Activated naive CD4-positive, alpha-beta T cell treated with anti-CD3 and anti-CD28 coated beads for 36 hours (primary cell): ENCODE data around the gene NCBP3. TPM values are rescaled to one million over a fixed set of nuclear protein-coding genes. Genes with fewer than 3 reads are reported as not detected.

Experiments used
- CTCF ChIA-PET: fragments of 350-600 bp; sonication (Branson Sonifier 250); formaldehyde crosslinking; loops from one replicate; lab custom pipeline; 2021; ENCODE audit warnings: antibody characterized with exemption; lab: Charles Lee
- DNase-seq: peaks from one replicate; pipeline ENCODE4 v3.0.0-alpha.2; 2020
- H3K27ac Mint-ChIP-seq: one replicate; pipeline ENCODE4 v1.8.0; 2021; ENCODE audit warnings: mild to moderate bottlenecking, mixed read lengths
- H3K27me3 Mint-ChIP-seq: one replicate; pipeline ENCODE4 v1.8.0; 2021; ENCODE audit warnings: low read depth, mixed read lengths
- H3K36me3 Mint-ChIP-seq: one replicate; pipeline ENCODE4 v1.8.0; 2021; ENCODE audit warnings: low read depth, mixed read lengths
- H3K4me1 Mint-ChIP-seq: one replicate; pipeline ENCODE4 v1.8.0; 2021; ENCODE audit warnings: low read depth, mixed read lengths
- H3K4me3 Mint-ChIP-seq: one replicate; pipeline ENCODE4 v1.8.0; 2021; ENCODE audit warnings: mild to moderate bottlenecking, moderate library complexity, mixed read lengths
- H3K9me3 Mint-ChIP-seq: one replicate; pipeline ENCODE4 v1.8.0; 2021; ENCODE audit warnings: mixed read lengths
- intact Hi-C: fragments of 100-400 bp; cut with micrococcal nuclease; formaldehyde crosslinking; loops from one replicate; pipeline ENCODE4 v1.15.1; 2023
- total RNA-seq, 2 experiments: library from RNA; stranded (reverse); gene quantifications; one replicate each; pipeline ENCODE4 v1.2.3, GENCODE V29; 2021

The NCBP3 gene
- 10 to 100 TPM; 33.9 to 40.4 TPM for total RNA-seq

DNA sequence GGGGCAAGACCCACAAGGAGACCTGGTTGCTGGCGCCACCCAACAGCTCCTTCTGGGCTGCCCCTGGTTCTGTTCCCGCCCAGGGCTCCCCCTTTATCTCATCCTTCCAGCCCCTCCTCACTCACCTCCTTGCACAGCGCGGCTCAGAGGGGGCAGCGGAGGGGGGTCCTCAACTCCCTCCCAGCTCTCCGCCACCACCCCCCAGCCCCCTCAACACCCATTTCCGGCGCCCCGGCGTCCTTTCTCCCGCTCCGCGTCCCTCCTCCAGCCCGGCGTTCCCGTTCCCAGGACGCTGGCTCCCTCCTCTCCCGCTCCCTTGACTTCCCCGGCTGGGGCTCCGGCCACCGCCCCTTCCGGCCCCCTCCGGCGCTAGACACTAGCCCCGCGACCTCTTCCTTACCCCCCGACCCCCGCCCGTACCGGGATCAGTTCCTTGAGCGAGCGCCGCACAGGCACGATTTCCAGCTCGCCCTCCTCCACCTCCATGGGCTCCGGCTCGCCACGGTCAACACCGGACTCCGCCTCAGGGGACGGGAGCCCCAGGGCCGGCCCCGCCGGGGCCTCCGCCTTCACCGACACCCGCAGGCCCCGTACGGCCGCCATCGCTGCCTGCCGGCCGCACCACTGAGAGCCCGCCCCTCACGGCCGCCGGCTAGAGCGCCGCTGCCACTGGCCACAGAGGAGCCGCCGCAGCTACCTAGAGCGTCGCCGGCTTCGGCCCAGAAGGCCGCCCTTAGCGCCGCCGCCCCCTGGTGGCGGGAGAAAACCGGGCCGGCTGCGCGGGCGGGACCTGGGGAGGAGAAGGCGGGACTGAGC, at the start of gene NCBP3:
TSS of gene NCBP3 (minus strand) at position 626 of the 816 bp plus-strand sequence. CDS start at position 603, 23 bp downstream.
- Mint-ChIP-seq H3K36me3 (peaks cover 10% of the 10 kb centered on the region), H3K4me3 (peak within 1 kb of the TSS; percentile 94), H3K9me3 (no peaks in the 10 kb centered on the region), H3K4me1 (peaks cover 22% of the 10 kb centered on the region), H3K27me3 (no peaks in the 10 kb centered on the region), H3K27ac (peak within 1 kb of the TSS; percentile 90)
- CTCF ChIA-PET, result interaction anchor here (0.5 to 5.5 kb wide), 26 partner anchors 11 to 229 kb away, joined by 3 to 83 read pairs (median 3); partner anchors contain the start of gene ATP2A3
- DNase-seq, result peak; percentile 91
- intact Hi-C loops, result loop anchor here (1.0 to 5.0 kb wide), 10 partner anchors 47 to 799 kb away; partner anchors contain the start of genes ATP2A3, CAMKK1, CTNS and CYB5D2

DNA sequence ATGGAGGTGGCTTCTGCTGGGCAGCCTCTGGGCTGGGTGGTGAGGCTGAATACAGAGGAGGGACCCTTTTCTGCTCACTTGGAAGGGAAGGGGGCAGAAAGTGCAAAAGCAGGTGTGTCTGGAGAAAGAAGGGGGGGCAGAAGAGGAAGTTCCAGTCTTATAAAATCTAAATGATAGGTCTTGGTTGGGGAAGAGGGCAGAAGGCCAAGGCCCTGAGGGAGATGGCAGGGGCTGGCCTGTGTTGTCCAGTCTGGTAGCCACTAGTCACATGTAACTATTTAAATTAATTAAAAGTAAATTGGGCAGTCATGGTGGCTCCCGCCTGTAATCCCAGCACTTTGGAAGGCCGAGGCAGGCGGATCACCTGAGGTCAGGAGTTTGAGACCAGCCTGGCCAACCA, 49.3 kb upstream of the NCBP3 start:
- Mint-ChIP-seq H3K4me1 (peaks cover 24% of the 10 kb centered on the region), H3K36me3 (no peaks in the 10 kb centered on the region), H3K4me3 (no peak overlapping the region), H3K27ac (no peak overlapping the region), H3K9me3 (no peaks in the 10 kb centered on the region), H3K27me3 (no peaks in the 10 kb centered on the region)
- CTCF ChIA-PET, result interaction anchor here (0.6 kb wide), 1 partner anchor 160 kb away, joined by 3 read pairs; no protein-coding TSS in a partner anchor
- DNase-seq, result no peak
- intact Hi-C loops, result no loop called here

- Mint-ChIP-seq H3K27ac (no peak overlapping the region), H3K36me3 (no peaks in the 10 kb centered on the region), H3K4me3 (no peak overlapping the region), H3K9me3 (no peaks in the 10 kb centered on the region), H3K4me1 (peaks cover 28% of the 10 kb centered on the region), H3K27me3 (no peaks in the 10 kb centered on the region)
- intact Hi-C loops, result no loop called here
- DNase-seq, result no peak
- CTCF ChIA-PET, result interaction anchor here (1.0 to 2.3 kb wide), 4 partner anchors 16 to 49 kb away, joined by 4 to 7 read pairs (median 6); partner anchors contain the start of gene NCBP3
These were observed 48.9 kb upstream of the NCBP3 start for GRCh38 chr17:3894911-3895343.

GRCh38 chr17:3894188-3894587, 48.1 kb upstream of the NCBP3 start:
- Mint-ChIP-seq H3K27me3 (no peaks in the 10 kb centered on the region), H3K36me3 (no peaks in the 10 kb centered on the region), H3K4me3 (peak overlapping the region; percentile 78), H3K27ac (no peak overlapping the region), H3K4me1 (peaks cover 28% of the 10 kb centered on the region), H3K9me3 (no peaks in the 10 kb centered on the region)
- CTCF ChIA-PET, result interaction anchor here (0.8 to 2.3 kb wide), 5 partner anchors 17 to 50 kb away, joined by 3 to 7 read pairs (median 5); partner anchors contain the start of gene NCBP3
- no peak for DNase-seq
- intact Hi-C loops, result no loop called here

- Mint-ChIP-seq H3K27me3 (no peaks in the 10 kb centered on the region), H3K27ac (peak overlapping the region; percentile 65), H3K9me3 (no peaks in the 10 kb centered on the region), H3K4me1 (peaks cover 28% of the 10 kb centered on the region), H3K4me3 (peak overlapping the region; percentile 78), H3K36me3 (no peaks in the 10 kb centered on the region)
- CTCF ChIA-PET, result interaction anchor here (0.8 to 2.3 kb wide), 5 partner anchors 17 to 49 kb away, joined by 3 to 7 read pairs (median 5); partner anchors contain the start of gene NCBP3
- intact Hi-C loops, result loop anchor here (1.0 kb wide), 3 partner anchors 18 to 257 kb away; partner anchors contain the start of genes CTNS, NCBP3 and SHPK
- no peak for DNase-seq
These were observed 47.7 kb upstream of the NCBP3 start for GRCh38 chr17:3893720-3894116.

DNA sequence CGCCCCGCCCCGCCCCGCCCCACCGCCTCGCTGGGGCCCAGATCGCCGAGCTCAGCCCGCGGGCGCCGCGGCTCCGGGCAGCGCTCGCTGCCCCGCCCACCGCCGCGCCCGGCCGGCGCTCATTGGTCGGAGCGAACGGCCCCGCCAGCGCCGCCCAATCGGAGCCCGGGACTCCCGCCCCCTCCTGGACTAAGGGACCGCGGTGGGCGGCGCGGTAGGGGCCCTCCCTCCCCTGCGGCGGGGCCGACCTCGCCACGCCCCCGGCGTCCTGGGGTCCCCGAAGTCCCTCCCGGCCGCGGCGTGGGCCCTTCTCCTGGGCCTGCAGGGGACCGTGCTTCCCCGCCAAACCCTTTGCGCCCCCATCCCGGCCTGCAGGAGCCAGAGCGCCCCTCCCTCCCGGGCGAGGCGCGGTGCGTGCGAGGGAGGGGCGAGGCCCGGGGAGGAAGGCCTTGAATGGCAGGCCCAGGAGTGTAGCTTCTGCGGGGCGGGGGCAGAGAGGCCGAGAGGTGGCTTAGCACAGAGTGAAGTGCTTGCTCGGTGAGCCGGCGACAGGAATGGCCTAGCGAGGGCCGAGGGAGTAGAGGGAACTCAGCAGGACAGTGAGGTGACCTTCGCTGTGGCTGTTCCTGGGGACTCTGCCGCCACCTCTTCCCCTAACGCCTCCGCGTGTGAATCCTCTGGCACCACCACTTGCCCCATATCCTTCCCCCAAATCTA, 47.1 kb upstream of the NCBP3 start, which contains the start of gene CAMKK1:
TSS of gene CAMKK1 (minus strand) at position 51 of the 717 bp plus-strand sequence. CDS start 7,366 bp downstream, outside the sequence.
- peak; percentile 88 for DNase-seq
- Mint-ChIP-seq H3K4me1 (peaks cover 31% of the 10 kb centered on the region), H3K9me3 (no peaks in the 10 kb centered on the region), H3K27me3 (no peaks in the 10 kb centered on the region), H3K4me3 (peak within 1 kb of the TSS; percentile 78), H3K27ac (peak within 1 kb of the TSS; percentile 65), H3K36me3 (no peaks in the 10 kb centered on the region)
- CTCF ChIA-PET, result interaction anchor here (2.3 kb wide), 1 partner anchor 21 kb away, joined by 7 read pairs; no protein-coding TSS in a partner anchor
- intact Hi-C loops, result loop anchor here (1.0 kb wide), 3 partner anchors 18 to 257 kb away; partner anchors contain the start of genes CTNS, NCBP3 and SHPK

DNA sequence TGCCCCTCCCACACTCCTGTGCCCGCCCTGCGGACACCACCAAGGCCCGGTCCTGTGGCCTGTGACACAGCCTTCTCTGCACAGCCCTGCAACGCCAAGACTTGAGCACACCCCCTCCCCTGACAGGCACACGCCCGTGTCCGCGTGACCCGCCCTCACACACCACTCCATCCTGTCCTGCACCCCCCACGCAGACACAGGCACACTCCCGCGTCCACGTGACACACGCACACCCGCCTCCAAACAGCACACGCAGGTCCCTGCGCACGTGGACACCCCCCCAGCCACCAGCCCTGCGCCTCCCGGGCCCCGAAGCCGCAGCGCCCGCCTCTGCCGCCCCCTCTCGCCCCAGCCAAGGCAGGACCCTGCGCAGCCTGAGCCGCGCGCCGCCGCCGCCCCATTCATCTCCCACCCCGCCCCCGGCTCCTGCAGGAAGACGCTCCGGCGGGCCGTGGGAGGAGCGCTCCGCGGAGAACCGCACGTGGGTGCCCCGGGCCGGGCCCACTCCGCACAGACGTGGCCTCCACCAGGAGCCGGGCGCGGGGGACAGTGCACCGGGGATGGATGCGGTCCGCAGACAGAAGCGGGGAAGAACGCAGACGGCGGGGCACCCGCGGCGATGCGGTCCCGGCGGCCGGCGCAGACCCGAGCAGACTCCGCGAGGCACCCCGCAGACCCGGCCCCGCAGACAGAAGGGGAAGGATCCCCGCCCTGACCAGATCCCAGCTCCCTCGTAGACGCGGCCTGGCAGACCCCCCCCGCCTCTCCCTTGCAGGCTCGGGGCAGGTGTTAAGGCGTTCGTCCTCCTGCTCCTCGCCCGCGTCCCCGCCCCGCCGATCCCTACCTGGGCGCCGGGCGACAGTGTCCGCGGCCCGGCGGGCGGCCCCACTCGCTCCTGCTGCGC, 46.3 kb upstream of the NCBP3 start:
- Mint-ChIP-seq H3K36me3 (no peaks in the 10 kb centered on the region), H3K4me1 (peaks cover 38% of the 10 kb centered on the region), H3K27me3 (no peaks in the 10 kb centered on the region), H3K27ac (no peak overlapping the region), H3K9me3 (no peaks in the 10 kb centered on the region), H3K4me3 (peak overlapping the region; percentile 70)
- CTCF ChIA-PET, result interaction anchor here (1.0 to 2.3 kb wide), 2 partner anchors 22 to 65 kb away, joined by 4 to 7 read pairs; no protein-coding TSS in a partner anchor
- intact Hi-C loops, result no loop called here
- peak; percentile 63 for DNase-seq

DNA sequence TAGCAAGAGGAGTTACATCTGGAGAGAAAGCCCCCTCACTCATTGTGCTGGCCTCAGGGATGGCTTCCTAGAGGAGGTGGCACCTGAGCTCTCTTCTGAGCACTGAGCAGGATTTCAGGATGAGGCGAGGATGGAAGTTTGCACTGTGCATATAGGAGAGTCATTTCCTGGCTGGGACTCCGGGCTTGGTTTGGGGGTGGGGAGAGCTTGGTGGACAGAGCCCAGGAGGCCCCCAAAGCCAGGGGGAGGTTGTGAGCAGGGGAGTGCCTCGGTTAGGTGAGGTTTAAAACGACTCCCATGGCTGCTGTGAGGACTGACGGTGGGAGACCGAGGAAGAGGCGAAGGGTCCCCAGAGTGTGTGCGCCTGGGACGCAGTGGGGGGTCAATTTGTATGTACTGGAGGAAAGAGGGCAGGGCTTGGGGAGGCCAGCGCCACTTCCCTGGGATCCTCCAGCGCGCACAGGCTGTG, 45.6 kb upstream of the NCBP3 start:
- intact Hi-C loops, result no loop called here
- Mint-ChIP-seq H3K9me3 (no peaks in the 10 kb centered on the region), H3K4me3 (peak overlapping the region; percentile 70), H3K27me3 (no peaks in the 10 kb centered on the region), H3K36me3 (no peaks in the 10 kb centered on the region), H3K27ac (no peak overlapping the region), H3K4me1 (peaks cover 45% of the 10 kb centered on the region)
- CTCF ChIA-PET, result interaction anchor here (1.0 kb wide), 1 partner anchor 64 kb away, joined by 4 read pairs; no protein-coding TSS in a partner anchor
- DNase-seq, result no peak

- Mint-ChIP-seq H3K36me3 (no peaks in the 10 kb centered on the region), H3K27ac (no peak overlapping the region), H3K4me1 (peaks cover 51% of the 10 kb centered on the region), H3K27me3 (no peaks in the 10 kb centered on the region), H3K4me3 (peak overlapping the region; percentile 70), H3K9me3 (no peaks in the 10 kb centered on the region)
- no peak for DNase-seq
- intact Hi-C loops, result no loop called here
- CTCF ChIA-PET, result interaction anchor here (0.6 to 1.4 kb wide), 4 partner anchors 23 to 508 kb away, joined by 3 to 7 read pairs (median 4); no protein-coding TSS in a partner anchor
These were observed 44.8 kb upstream of the NCBP3 start for GRCh38 chr17:3890878-3891219.

DNA sequence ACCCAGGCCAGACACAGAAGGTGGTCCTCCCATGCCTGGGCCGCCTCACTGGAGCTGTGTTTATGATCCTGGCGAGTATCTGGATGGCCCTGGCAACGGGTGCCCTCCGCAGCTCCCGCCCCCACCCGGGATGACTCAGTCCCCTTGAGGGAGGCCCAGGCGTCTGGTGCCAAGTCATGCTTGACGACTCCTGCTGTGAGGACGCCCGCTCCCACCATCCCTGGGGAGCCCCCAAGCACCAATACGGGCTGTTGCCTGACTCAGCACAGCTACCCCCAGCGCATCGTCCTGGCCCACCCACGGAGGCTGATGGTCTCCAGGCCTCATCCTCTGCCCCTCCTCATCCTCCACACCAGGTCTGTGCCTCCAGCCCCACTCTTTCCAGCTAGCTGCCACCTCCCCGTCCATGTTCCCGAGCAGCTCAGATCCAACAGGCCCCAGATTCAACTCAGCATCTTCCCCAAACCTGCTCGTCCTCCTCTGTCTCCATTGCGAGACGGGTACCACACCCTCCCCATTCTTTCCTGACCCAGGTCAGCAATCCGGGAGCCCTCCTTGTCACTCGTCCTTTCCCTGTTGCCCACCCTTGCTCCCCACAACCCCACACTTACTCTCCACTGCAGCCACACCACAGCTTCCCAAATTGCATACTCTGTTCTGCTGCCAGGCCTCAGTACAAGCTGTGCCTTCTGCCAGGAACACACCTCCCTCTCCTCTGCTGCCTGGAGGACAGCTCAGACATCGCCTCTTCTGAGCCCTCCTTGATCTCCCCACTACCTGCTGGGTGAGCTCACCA, 44.2 kb upstream of the NCBP3 start:
- Mint-ChIP-seq H3K4me1 (peaks cover 51% of the 10 kb centered on the region), H3K4me3 (no peak overlapping the region), H3K27ac (no peak overlapping the region), H3K9me3 (no peaks in the 10 kb centered on the region), H3K27me3 (no peaks in the 10 kb centered on the region), H3K36me3 (no peaks in the 10 kb centered on the region)
- CTCF ChIA-PET, result interaction anchor here (0.6 to 1.4 kb wide), 7 partner anchors 23 to 509 kb away, joined by 3 to 7 read pairs (median 3); no protein-coding TSS in a partner anchor
- intact Hi-C loops, result no loop called here
- no peak for DNase-seq
